ENCODE data around the gene PHACTR2. TPM values are rescaled to one million over a fixed set of nuclear protein-coding genes. Genes with fewer than 3 reads are reported as not detected.

The PHACTR2 gene
- polyA plus RNA-seq, 1 experiment: 38.0 TPM

Small RNAs within 50 kb of the gene (small RNA-seq; reads per million reads assigned to genes)
- gene ZC2HC1B (ENCODE audit: insufficient read length, low read depth): not detected

Other genes starting within 250 kb of the PHACTR2 start
- gene ADAT2, start 227.3 kb upstream of the PHACTR2 start, polyA plus RNA-seq (2011; rRNA removed): 4.3 and 5.6 TPM in 2 replicates
- gene PEX3, start 227.2 kb upstream of the PHACTR2 start, polyA plus RNA-seq (2011; rRNA removed): 29.3 and 30.9 TPM in 2 replicates
- 57.5 and 66.8 TPM in 2 replicates for gene FUCA2, start 166.2 kb upstream of the PHACTR2 start, polyA plus RNA-seq (2011; rRNA removed)
- gene LTV1, start 165.4 kb downstream of the PHACTR2 start, polyA plus RNA-seq (2011; rRNA removed): 22.8 and 28.2 TPM in 2 replicates
- gene ZC2HC1B, start 186.5 kb downstream of the PHACTR2 start, polyA plus RNA-seq (2011; rRNA removed): not detected in 2 replicates

Data from AG04450 (cell line).